ENCODE measurements around the gene NKD2. TPM values are rescaled to one million over a fixed set of nuclear protein-coding genes. Genes with fewer than 3 reads are reported as not detected.

NKD2 gene
- polyA plus RNA-seq, 1 donor (not counting 4 experiments of a cell fraction or from before 2014, with no cell fraction given): not detected

DNA sequence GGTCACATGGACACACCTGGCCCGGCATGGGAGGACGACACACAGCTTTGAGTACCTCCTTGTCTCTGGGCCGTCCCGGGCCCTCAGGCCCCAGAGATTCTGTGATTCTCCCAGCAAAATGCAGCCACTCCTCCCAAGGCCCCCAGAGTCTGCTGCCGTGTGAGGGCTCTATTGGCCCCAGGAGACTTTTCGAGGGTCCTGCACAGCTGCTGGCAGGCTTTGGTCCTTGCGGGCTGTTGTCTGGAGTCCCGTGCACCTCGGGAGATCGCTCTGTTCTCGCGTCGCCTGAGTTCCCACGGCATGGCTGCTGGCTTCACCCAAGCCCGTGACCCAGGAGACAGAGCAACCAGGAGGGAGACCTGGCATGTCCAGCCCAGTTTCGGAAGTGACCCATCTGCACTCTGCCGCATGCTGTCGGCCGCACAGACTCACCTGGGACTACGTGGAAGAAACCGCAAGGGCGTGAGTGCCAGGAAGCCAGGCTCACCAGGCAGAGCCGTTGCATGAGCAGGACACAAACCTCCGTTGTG lies 46.8 kb upstream of the NKD2 start:
- H3K9ac ChIP-seq (ENCODE audit: control insufficient read depth, extremely low read depth, insufficient read depth, low read length): no peak overlapping the region
- H3K27ac ChIP-seq (ENCODE audit: control insufficient read depth, insufficient read depth, low read length): no peak overlapping the region
- FAIRE-seq (no peak), DNase-seq (ENCODE audit: low read depth, low spot score) (no peak)
- TF ChIP-seq, protein P1, sequence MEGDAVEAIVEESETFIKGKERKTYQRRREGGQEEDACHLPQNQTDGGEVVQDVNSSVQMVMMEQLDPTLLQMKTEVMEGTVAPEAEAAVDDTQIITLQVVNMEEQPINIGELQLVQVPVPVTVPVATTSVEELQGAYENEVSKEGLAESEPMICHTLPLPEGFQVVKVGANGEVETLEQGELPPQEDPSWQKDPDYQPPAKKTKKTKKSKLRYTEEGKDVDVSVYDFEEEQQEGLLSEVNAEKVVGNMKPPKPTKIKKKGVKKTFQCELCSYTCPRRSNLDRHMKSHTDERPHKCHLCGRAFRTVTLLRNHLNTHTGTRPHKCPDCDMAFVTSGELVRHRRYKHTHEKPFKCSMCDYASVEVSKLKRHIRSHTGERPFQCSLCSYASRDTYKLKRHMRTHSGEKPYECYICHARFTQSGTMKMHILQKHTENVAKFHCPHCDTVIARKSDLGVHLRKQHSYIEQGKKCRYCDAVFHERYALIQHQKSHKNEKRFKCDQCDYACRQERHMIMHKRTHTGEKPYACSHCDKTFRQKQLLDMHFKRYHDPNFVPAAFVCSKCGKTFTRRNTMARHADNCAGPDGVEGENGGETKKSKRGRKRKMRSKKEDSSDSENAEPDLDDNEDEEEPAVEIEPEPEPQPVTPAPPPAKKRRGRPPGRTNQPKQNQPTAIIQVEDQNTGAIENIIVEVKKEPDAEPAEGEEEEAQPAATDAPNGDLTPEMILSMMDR (optimal IDR thresholded peaks at IDR 0.05 in 1 of 3, IDR thresholded peaks at IDR 0.05 in 1 of 3, conservative IDR thresholded peaks at IDR 0.05 in 1 of 3; ENCODE audit: extremely low read depth in 1 of 3, insufficient read depth in 2 of 3, low read length in 3 of 3): no peak
- TF ChIP-seq EZH2 (IDR thresholded peaks at IDR 0.05; ENCODE audit: low read length): no peak
- H3K4me2 ChIP-seq (ENCODE audit: control insufficient read depth, extremely low read depth, insufficient read depth, low read depth, low read length): no peak overlapping the region
- dilution Hi-C loops (cut with MboI; ENCODE audit: extremely low pct_ligation_motif_present, low sequenced_read_pairs): no loop called here
- H3K4me3 ChIP-seq (ENCODE audit: control insufficient read depth in 2 of 3, extremely low read depth in 1 of 3, insufficient read depth in 2 of 3, low read depth in 1 of 3, low read length in 3 of 3): no peak overlapping the region
- H2AFZ ChIP-seq (ENCODE audit: control insufficient read depth, low read length): no peak overlapping the region
- no peaks in the 10 kb centered on the region for H3K9me1 ChIP-seq (ENCODE audit: control insufficient read depth, extremely low read depth, insufficient read depth, low read length)
- H3K79me2 ChIP-seq (ENCODE audit: control insufficient read depth, insufficient read depth, low read length): no peaks in the 10 kb centered on the region
- H4K20me1 ChIP-seq (ENCODE audit: control insufficient read depth, extremely low read depth, insufficient read depth, low read length): no peaks in the 10 kb centered on the region
- H3K9me3 ChIP-seq (ENCODE audit: control insufficient read depth, low read depth, low read length): no peaks in the 10 kb centered on the region
- peaks cover 6% of the 10 kb centered on the region for H3K4me1 ChIP-seq (ENCODE audit: control insufficient read depth, extremely low read depth, insufficient read depth, low read length)
- H3K27me3 ChIP-seq (ENCODE audit: control insufficient read depth, extremely low read depth, insufficient read depth, low read length): peaks cover 13% of the 10 kb centered on the region
- no peaks in the 10 kb centered on the region for H3K36me3 ChIP-seq (ENCODE audit: control insufficient read depth in 2 of 2, extremely low read depth in 1 of 2, insufficient read depth in 2 of 2, low read length in 2 of 2)

DNA sequence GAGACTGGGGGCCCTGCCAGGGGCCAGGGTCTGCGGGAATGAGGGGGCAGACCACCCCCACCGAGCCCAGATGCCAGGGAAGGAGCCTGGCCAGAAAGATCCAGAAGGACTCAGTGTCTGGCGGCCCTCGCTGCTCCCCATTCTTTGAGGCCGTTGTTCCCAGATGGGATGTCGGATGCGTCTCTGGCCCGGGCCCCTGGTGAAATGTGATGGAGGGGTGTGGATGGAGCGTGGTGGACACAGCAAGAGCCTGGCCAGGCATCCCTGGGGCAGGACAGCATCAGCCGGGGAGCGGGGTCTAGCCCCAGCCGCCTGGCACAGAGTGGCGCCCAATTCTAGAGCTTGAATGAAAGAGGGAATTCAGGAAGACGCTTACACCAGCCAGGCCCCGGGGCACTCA lies 46.2 kb upstream of the NKD2 start:
- Histone ChIP-seq H3K79me2 (ENCODE audit: control insufficient read depth, insufficient read depth, low read length) (no peaks in the 10 kb centered on the region), H3K9me1 (ENCODE audit: control insufficient read depth, extremely low read depth, insufficient read depth, low read length) (no peaks in the 10 kb centered on the region), H3K36me3 (ENCODE audit: control insufficient read depth in 2 of 2, extremely low read depth in 1 of 2, insufficient read depth in 2 of 2, low read length in 2 of 2) (no peaks in the 10 kb centered on the region), H3K4me1 (ENCODE audit: control insufficient read depth, extremely low read depth, insufficient read depth, low read length) (peaks cover under 1% of the 10 kb centered on the region), H3K27ac (ENCODE audit: control insufficient read depth, insufficient read depth, low read length) (no peak overlapping the region), H3K9ac (ENCODE audit: control insufficient read depth, extremely low read depth, insufficient read depth, low read length) (no peak overlapping the region), H4K20me1 (ENCODE audit: control insufficient read depth, extremely low read depth, insufficient read depth, low read length) (no peaks in the 10 kb centered on the region), H3K9me3 (ENCODE audit: control insufficient read depth, low read depth, low read length) (no peaks in the 10 kb centered on the region), H3K4me3 (ENCODE audit: control insufficient read depth in 2 of 3, extremely low read depth in 1 of 3, insufficient read depth in 2 of 3, low read depth in 1 of 3, low read length in 3 of 3) (no peak overlapping the region), H3K27me3 (ENCODE audit: control insufficient read depth, extremely low read depth, insufficient read depth, low read length) (peaks cover 13% of the 10 kb centered on the region), H3K4me2 (ENCODE audit: control insufficient read depth, extremely low read depth, insufficient read depth, low read depth, low read length) (no peak overlapping the region), H2AFZ (ENCODE audit: control insufficient read depth, low read length) (no peak overlapping the region)
- DNase-seq (ENCODE audit: low read depth, low spot score) (no peak), FAIRE-seq (no peak)
- dilution Hi-C loops (cut with MboI; ENCODE audit: extremely low pct_ligation_motif_present, low sequenced_read_pairs): no loop called here
- TF ChIP-seq, protein P1 (optimal IDR thresholded peaks at IDR 0.05 in 1 of 3, IDR thresholded peaks at IDR 0.05 in 1 of 3, conservative IDR thresholded peaks at IDR 0.05 in 1 of 3; ENCODE audit: extremely low read depth in 1 of 3, insufficient read depth in 2 of 3, low read length in 3 of 3): no peak
